T-helper 1 cell treated with Interleukin-12 subunit alpha and Interleukin-12 subunit beta and Interleukin-4 antibody, amounts not matched to agents 30 μg/mL and 1 μg/mL, for 36 hours (primary cell): ENCODE data around the gene SLC2A2.

Experiments
- H3K27ac Mint-ChIP-seq: one replicate; pipeline ENCODE4 v1.8.0; 2021; ENCODE audit warnings: mild to moderate bottlenecking, mixed read lengths
- H3K27me3 Mint-ChIP-seq: one replicate; pipeline ENCODE4 v1.8.0; 2021; ENCODE audit warnings: low read depth, mixed read lengths
- H3K36me3 Mint-ChIP-seq: one replicate; pipeline ENCODE4 v1.8.0; 2021; ENCODE audit warnings: low read depth, mixed read lengths
- H3K4me1 Mint-ChIP-seq: one replicate; pipeline ENCODE4 v1.8.0; 2021; ENCODE audit warnings: low read depth, mixed read lengths
- H3K4me3 Mint-ChIP-seq: one replicate; pipeline ENCODE4 v1.8.0; 2021; ENCODE audit warnings: mild to moderate bottlenecking, moderate library complexity, mixed read lengths
- H3K9me3 Mint-ChIP-seq: one replicate; pipeline ENCODE4 v1.8.0; 2021; ENCODE audit warnings: mixed read lengths

The SLC2A2 gene

DNA sequence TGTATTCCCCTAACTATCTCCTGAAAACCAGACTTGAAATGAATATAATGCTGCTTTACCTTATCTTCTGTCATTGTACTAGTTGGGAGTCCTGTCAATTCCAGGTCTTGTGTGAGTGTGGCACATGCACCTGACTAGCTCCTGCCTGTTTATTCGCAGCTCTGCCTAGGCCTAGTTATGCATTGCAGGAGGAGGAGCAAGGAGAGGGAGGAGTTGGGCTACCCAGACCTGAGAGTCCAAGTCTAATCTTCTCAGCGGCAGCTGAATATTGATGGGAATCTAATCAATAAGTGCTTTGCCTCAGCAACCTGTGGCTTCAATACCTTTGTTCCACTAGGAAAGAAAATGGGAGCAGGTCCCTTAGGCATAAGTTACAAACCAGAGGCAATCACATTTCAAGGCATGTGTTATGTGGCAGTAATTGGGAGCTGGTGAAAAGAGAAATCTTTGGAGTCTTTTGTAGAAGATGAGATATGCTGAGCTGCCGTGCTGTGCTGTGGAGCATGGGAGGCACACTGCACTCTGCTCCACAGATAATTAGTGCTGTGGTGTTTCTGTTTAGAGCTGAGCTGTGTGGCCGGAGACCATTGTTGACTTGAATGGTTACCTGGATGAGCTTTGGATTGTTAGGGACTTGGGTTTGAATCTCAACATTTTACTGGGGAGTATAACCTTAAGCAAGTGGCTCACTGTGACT is at the start of gene SLC2A2:
SLC2A2 (minus strand) TSS at position 124 of the 697 bp plus-strand sequence; CDS start at position 74, 50 bp downstream.
- Mint-ChIP-seq H3K4me1 (no peaks in the 10 kb centered on the region), H3K27ac (no peak within 1 kb of the TSS), H3K9me3 (no peaks in the 10 kb centered on the region), H3K4me3 (no peak within 1 kb of the TSS), H3K27me3 (peaks cover 39% of the 10 kb centered on the region), H3K36me3 (no peaks in the 10 kb centered on the region)

DNA sequence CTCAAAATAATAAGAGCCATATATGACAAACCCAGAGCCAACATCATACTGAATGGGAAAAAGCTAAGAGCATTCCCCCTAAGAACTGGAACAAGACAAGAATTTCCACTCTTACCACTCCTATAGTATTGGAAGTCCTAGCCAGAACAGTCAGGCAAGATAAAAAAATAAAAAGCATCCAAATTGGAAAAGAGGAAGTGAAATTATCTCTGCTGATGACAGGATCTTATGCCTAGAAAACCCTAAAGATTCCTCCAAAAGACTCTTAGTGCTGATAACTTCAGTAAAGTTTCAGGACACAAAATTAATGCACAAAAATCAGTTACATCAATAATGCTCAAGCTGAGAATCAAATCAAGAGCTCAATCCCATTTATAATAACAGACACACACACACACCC is 45.9 kb upstream of the SLC2A2 start:
- H3K9me3 Mint-ChIP-seq = no peaks in the 10 kb centered on the region
- peaks cover 49% of the 10 kb centered on the region for H3K36me3 Mint-ChIP-seq
- no peak overlapping the region for H3K4me3 Mint-ChIP-seq
- H3K27ac Mint-ChIP-seq = no peak overlapping the region
- H3K27me3 Mint-ChIP-seq = no peaks in the 10 kb centered on the region
- H3K4me1 Mint-ChIP-seq = no peaks in the 10 kb centered on the region

DNA sequence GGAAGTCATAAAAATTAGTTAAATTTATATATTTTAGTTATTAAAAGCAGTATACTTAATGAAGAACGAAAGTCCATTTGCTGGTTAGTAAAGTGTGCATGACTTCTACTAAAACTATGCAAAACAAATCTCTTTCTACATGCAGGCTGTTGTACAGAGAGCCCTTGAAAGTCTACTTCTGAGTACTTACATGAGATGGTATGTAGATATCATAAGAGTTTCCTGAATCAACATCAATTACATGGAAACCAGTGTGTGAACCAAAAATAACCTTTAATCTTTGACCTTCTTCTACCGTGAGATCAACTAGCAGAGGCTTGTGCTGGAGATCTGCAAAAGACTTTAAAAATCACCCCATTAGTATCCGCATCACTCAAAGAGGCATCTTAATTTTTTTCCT is 42.1 kb upstream of the SLC2A2 start:
- H3K4me1 Mint-ChIP-seq = no peaks in the 10 kb centered on the region
- peaks cover 55% of the 10 kb centered on the region for H3K36me3 Mint-ChIP-seq
- no peak overlapping the region for H3K27ac Mint-ChIP-seq
- no peaks in the 10 kb centered on the region for H3K9me3 Mint-ChIP-seq
- no peaks in the 10 kb centered on the region for H3K27me3 Mint-ChIP-seq
- H3K4me3 Mint-ChIP-seq = no peak overlapping the region

DNA sequence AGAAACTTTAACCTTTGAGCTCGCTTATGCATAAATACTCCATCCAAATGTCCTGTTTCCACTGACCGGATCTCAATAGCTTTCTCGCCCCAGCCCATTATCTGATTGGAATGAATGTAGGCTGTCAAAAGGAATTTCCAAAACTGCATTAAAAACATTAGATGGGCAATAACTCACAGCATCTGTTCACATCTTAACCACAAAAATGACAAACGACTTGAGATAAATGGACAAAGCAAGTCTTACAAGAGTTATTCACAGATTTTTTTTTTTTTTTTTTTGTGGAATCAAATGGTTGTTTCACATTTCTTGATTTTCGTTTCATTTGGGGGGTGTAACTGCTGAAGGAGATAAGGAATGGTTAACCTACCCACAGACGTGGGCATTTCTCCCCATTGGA is 39.7 kb upstream of the SLC2A2 start:
- no peaks in the 10 kb centered on the region for H3K27me3 Mint-ChIP-seq
- peaks cover 53% of the 10 kb centered on the region for H3K36me3 Mint-ChIP-seq
- no peak overlapping the region for H3K27ac Mint-ChIP-seq
- H3K9me3 Mint-ChIP-seq = no peaks in the 10 kb centered on the region
- H3K4me1 Mint-ChIP-seq = no peaks in the 10 kb centered on the region
- H3K4me3 Mint-ChIP-seq = no peak overlapping the region

DNA sequence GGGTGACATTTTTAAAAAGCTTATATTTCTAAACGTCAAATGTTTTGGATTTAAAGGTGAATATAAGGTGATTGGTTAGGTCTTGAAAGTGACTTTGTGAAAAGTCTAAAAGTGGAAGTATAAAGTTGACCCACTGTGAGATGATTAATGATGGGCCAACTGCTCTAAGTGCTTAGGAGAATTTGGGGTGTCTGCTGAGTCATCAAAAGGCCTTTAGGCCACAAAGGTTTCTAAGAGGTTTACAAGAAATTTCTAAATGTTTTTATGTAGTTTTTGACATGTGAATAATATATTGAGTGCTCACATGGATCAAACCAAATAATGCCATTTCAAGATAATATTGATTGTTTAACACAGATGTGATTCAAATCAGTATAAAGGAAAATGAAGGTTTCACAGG is 39.2 kb upstream of the SLC2A2 start:
- Mint-ChIP-seq H3K27ac (no peak overlapping the region), H3K4me3 (no peak overlapping the region), H3K4me1 (no peaks in the 10 kb centered on the region), H3K36me3 (peaks cover 53% of the 10 kb centered on the region), H3K9me3 (no peaks in the 10 kb centered on the region), H3K27me3 (no peaks in the 10 kb centered on the region)

DNA sequence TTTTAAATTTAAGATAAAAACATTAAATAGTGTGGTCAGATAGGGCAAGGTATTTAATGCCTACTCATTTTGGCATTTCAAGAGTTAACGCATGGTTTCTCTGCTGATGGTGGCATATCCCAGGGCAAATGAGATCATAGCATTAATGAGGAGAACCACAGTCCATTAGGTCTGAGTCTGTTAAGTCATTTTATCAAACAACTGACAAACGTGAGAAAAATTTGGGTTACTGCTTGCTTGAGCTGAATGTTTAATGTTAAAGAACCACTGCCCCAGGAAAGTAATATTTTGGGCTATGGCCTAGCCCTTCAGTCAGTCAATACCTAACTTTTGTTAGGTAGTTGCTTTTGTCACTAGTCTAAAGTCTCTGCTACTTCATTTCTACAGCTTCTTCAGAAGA is 37.9 kb upstream of the SLC2A2 start:
- Mint-ChIP-seq H3K27me3 (no peaks in the 10 kb centered on the region), H3K9me3 (no peaks in the 10 kb centered on the region), H3K27ac (no peak overlapping the region), H3K4me1 (no peaks in the 10 kb centered on the region), H3K36me3 (peaks cover 42% of the 10 kb centered on the region), H3K4me3 (no peak overlapping the region)

DNA sequence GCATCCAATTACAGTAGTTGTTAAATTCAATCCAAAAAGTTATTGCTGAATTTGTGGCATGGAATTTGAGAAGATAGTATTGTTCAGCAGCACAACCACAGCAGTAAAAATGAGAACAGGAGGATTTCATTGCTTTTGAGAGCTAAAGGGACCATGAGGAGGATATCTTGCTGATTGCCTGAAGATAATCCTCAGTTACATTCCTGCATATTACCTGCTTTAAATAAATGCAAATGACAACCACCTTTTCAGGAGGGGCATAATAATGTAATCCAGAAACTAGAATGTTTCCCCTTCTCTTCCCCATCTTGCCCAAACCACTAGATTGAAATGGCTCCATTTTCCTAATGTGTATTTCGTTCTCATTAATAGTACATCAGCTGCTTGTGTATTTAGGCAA is 35.2 kb upstream of the SLC2A2 start:
- Mint-ChIP-seq H3K27me3 (no peaks in the 10 kb centered on the region), H3K4me1 (no peaks in the 10 kb centered on the region), H3K9me3 (no peaks in the 10 kb centered on the region), H3K36me3 (peaks cover 30% of the 10 kb centered on the region), H3K27ac (no peak overlapping the region), H3K4me3 (no peak overlapping the region)

DNA sequence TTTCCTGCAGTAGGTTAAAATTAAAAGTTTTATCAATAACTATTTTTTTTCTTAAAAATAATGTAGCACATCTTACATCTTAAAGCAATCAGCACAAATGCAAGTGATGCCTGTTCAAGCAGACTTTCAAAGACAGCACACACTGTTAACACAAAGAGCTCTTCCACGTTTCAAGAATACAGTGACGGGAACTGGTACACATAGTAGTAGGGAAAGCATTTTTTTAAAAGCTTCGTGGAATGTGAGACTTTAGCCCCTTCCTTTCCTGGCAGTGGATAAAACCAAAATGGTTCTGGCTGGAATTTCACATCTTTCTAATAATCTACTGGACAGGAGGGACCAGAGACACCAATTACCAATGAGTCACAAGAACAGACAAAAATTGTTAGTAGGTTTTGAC is 33.5 kb upstream of the SLC2A2 start:
- H3K4me3 Mint-ChIP-seq = no peak overlapping the region
- no peaks in the 10 kb centered on the region for H3K27me3 Mint-ChIP-seq
- no peaks in the 10 kb centered on the region for H3K9me3 Mint-ChIP-seq
- H3K4me1 Mint-ChIP-seq = no peaks in the 10 kb centered on the region
- H3K36me3 Mint-ChIP-seq = peaks cover 19% of the 10 kb centered on the region
- H3K27ac Mint-ChIP-seq = no peak overlapping the region

DNA sequence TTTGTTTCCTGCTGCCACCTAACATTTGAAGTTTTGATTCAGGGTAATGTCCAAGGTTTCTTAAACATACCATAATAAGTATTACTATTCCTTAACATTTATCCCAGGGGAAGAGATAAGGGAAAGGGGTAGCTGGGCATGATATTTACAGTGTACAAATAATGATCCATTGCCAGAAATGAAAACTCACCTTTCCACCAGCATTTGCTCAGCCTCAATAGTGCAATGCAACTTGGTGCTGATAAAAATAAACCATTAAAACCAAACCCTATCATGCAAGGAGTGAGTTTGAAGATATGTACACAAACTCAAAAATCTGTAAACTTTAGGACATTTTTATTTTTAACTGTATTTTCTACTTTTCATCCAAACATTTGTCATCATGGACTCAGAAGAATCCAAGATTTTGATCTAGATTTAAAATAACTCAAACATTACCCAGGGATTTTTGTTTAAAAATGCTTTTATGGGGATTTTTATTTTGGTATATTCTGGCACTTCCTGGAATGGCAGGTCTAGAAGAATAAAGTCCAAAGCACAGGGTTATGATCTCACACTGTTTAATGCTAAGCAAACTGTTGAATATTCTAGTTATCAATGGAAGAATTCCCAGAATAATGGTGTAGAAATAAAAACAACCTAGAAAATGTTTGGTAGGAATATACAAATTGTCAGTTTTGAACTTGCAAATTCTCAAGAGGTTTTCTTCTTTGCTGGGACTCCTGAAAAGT is 32.5 kb upstream of the SLC2A2 start:
- Mint-ChIP-seq H3K9me3 (no peaks in the 10 kb centered on the region), H3K27me3 (no peaks in the 10 kb centered on the region)

DNA sequence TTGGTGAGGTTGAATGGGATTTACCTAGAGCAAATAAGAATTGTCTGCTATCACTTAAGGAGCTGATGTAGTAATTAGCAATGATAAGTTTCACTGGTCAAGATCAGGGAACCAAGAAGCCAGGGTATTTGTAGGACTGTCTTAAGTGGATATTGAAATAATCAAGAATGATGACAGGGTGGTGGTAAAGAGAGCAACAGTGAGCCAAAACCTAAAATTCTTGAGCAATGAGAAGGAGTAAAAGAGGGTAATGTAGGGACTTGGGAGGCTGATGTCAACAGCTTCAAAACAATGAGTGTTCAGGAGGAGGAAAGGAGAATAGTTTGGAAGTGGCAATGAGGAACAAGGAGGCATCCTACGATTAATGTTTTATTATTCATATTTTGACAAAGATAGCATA is 31.5 kb upstream of the SLC2A2 start:
- Mint-ChIP-seq H3K27me3 (no peaks in the 10 kb centered on the region), H3K36me3 (peaks cover 9% of the 10 kb centered on the region), H3K4me1 (no peaks in the 10 kb centered on the region), H3K9me3 (no peaks in the 10 kb centered on the region), H3K4me3 (no peak overlapping the region), H3K27ac (no peak overlapping the region)

More for the DNA sequence above, 32.5 kb upstream of the SLC2A2 start:
- Mint-ChIP-seq H3K4me3 (no peak overlapping the region), H3K27ac (no peak overlapping the region), H3K36me3 (peaks cover 17% of the 10 kb centered on the region), H3K4me1 (no peaks in the 10 kb centered on the region)

DNA sequence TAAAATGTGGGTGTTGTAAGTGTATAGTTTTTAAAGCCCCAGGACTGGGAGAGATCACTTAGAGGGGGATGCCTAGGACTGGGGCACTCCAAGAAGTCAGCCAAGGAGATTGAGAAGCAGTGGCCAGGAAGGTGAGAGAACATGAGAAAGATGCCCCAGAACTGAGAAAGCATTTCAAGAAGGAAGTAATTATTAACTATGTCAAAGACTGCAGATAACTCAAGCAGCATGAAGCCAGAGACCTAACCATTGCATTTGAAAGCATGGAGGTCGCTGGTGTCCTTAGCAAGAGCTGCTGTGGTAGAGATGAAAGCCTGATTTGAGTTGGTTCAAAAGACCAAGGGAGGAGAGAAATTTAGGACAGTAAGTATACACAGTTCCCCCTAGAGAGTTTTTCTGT is 30.6 kb upstream of the SLC2A2 start:
- Mint-ChIP-seq H3K4me3 (no peak overlapping the region), H3K4me1 (no peaks in the 10 kb centered on the region), H3K27me3 (no peaks in the 10 kb centered on the region), H3K36me3 (peaks cover 2% of the 10 kb centered on the region), H3K27ac (no peak overlapping the region), H3K9me3 (no peaks in the 10 kb centered on the region)

DNA sequence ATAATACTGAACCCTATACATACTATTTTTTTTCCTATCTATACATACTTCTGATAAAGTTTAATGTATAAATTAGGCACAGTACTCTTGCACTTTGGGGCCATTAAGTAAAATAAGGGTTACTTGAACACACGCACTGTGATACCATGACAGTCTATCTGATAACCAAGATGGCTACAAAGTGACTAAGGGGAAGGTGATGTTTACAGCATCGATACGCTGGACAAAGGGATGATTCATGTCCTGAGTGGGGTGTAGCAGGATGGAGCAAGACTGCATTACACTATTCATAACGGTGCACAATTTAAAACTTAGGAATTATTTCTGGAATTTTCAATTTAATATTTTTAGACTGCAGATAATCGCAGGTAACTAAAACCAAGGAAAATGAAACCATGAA is 30.0 kb upstream of the SLC2A2 start:
- Mint-ChIP-seq H3K4me1 (no peaks in the 10 kb centered on the region), H3K9me3 (no peaks in the 10 kb centered on the region), H3K27me3 (no peaks in the 10 kb centered on the region), H3K36me3 (no peaks in the 10 kb centered on the region), H3K27ac (no peak overlapping the region), H3K4me3 (no peak overlapping the region)

DNA sequence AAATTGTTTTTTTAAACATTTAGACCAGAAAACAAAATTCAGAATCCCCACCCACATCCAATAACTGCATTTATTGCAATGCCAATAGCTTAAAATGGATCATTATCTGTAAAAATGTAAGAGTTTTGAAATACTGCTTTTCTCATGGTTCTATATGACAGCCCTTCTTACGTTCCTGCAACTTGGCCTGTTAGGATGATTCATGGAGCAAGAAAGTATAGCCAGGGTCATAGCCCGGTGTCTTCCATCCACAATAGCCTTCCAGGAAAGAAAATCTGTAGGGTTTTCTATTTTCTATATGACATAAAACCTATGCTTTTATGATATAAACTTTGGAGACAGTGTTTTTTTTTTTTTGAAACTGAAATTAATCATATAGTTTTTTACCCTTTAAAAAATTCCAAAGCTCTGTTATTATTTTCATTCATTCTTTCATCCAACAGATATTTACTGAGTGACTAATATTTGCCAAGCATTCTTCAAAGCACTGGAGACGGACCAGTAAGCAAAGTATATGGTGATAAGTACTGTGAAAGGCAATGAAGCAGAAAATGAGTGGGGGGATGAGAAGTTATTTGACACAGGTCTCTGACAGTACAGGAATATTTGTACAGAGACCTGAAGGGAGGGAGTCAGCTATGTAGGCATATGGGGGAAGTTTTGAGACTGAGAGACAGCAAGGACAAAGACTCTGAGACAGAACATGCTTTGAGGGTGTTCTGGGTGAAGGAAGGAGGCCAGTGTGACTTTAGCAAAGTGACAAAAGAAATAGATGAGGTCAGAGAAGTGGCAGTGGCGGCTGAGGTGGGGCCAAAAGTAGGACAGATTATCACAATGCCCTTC is 29.0 kb upstream of the SLC2A2 start:
- Mint-ChIP-seq H3K4me1 (no peaks in the 10 kb centered on the region), H3K36me3 (no peaks in the 10 kb centered on the region), H3K4me3 (no peak overlapping the region), H3K27me3 (no peaks in the 10 kb centered on the region), H3K27ac (no peak overlapping the region), H3K9me3 (no peaks in the 10 kb centered on the region)

DNA sequence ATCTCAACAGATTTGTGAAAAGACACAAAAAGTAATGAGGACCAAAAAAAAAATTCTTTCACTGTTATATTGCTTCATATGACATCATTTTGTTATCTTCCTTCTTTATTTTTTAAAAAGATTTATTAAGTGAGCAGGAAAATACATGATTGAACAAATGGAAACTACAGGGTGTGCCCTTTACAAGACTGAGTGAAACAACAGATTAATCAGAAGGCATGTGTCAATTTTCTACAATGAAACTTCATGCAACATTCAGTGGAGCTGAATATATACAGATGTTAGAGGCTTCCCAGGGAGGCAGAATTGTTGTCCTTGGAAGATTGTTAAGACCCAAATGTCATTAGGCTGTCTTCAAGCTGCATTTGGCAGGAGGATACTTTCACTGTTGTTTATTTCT is 28.4 kb upstream of the SLC2A2 start:
- Mint-ChIP-seq H3K9me3 (no peaks in the 10 kb centered on the region), H3K4me3 (no peak overlapping the region), H3K27me3 (no peaks in the 10 kb centered on the region), H3K27ac (no peak overlapping the region), H3K4me1 (no peaks in the 10 kb centered on the region), H3K36me3 (no peaks in the 10 kb centered on the region)

DNA sequence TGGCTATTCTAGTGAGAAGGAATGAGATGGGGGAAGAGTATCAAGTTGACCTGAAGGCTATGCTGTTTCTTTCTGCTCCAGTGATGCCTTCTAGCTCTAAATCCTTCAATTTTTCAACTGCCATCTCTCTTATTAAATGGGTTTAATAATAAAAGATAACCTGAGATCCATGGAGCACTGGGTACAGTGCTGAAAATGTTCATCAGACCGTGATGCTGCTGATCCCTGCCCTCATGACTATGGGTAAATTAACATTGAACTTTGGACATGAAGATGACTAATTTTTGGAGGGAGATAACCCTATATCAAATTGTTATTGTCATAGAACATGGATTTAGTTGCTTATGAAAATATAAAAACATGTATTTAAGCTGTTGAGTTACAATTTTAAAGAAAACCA is 27.7 kb upstream of the SLC2A2 start:
- no peaks in the 10 kb centered on the region for H3K36me3 Mint-ChIP-seq
- H3K27ac Mint-ChIP-seq = no peak overlapping the region
- H3K4me3 Mint-ChIP-seq = no peak overlapping the region
- H3K27me3 Mint-ChIP-seq = no peaks in the 10 kb centered on the region
- H3K4me1 Mint-ChIP-seq = no peaks in the 10 kb centered on the region
- H3K9me3 Mint-ChIP-seq = no peaks in the 10 kb centered on the region
